NCI-H1092 treated with DMSO at 0.1 percent for 48 hours (cell line): ENCODE data around the gene CYP2W1.
A peak's percentile ranks its signal among the peaks of the same experiment; 100 is the strongest.

Experiments
- DNase-seq: peaks from one replicate; lab custom pipeline; 2025; lab: John Stamatoyannopoulos, UW

Gene CYP2W1

GRCh38 chr7:1015196-1016121 lies 32.5 kb downstream of the CYP2W1 start:
- DNase-seq: no peak

- no peak for DNase-seq
Observed at GRCh38 chr7:1016577-1017531, 33.9 kb downstream of the CYP2W1 start.

GRCh38 chr7:1017586-1018333 lies 34.8 kb downstream of the CYP2W1 start:
- no peak for DNase-seq

DNA sequence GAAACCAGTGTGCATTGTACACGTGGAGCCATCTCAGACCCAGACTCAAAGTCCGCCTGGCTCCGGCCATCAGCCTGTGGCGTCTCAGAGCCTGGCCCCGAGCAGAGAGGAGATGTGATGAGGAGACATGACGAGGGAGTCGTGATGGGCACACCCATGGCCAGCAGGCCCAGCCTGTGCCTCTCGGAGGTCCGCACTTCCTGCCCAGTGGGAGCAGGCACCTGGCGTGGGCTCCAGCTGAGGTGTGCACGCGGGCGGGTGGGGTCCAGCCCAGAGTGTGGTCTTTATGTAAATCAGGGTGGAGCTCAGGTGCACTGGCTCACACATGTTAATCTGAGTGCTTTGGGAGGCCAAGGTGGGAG lies 35.3 kb downstream of the CYP2W1 start:
- no peak for DNase-seq

DNA sequence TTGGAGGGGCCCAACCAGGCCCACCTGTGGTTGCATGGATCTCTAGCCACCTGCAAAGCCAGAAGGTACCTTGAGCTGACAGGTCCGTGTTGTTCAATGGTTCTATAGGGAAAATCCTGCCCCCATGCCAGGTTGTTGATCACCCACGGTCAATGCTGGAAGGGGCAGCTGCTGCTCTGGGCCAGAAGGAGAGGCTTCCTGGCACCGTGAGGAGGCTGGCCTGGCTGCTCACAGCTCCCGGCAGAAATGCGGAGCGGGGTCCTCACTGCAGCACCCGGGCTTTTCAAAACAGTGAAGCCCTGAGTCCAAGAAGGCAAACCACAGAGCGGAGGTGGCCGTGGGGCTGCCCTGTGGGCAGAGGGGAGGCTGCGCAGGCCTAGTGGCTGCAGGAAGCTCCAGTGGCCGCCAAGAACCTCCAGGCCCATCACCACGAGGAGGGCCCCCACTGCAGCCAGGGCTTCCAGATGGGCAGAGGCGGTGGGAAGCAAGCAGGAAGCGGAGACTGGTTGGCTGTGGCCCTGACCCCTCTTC lies 36.3 kb downstream of the CYP2W1 start:
- DNase-seq: no peak

- DNase-seq: no peak
Observed at GRCh38 chr7:1019789-1020610, 37.0 kb downstream of the CYP2W1 start.

DNA sequence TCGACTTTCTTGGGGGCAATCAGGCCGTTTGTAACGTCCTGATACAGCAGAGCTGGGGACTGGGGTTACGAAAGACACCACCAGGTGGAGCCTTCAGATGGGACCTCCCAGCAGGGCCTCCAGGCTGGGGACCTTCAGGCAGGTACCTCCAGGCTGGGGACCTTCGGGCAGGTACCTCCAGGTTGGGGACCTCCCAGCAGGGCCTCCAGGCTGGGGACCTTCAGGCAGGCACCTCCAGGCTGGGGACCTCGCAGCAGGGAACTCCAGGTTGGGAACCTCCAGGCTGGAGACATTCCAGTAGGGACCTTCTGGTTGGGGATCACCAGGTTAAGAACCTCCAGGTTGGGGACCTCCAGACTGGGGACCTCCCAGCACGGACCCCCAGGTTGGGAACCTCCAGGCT lies 37.9 kb downstream of the CYP2W1 start:
- DNase-seq: no peak

DNA sequence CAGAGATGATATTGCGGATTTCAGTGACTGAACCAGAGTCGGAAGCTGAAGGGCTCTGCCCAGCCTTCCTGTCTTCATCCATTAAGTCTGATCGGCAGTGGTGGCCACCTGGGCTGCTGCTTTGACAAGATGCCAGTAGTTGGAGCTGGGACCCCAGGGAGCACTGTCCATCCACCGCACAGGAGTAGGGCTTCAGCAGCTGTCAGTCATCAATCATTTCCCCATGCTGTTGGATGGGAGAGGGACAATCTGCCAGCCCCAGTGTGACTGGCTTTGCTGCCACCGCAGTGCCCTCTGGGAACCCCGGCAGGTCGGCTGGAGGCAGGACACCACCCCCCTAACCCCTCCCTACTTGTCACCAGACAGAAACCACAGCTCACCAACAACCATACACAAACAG lies 38.4 kb downstream of the CYP2W1 start:
- no peak for DNase-seq

DNA sequence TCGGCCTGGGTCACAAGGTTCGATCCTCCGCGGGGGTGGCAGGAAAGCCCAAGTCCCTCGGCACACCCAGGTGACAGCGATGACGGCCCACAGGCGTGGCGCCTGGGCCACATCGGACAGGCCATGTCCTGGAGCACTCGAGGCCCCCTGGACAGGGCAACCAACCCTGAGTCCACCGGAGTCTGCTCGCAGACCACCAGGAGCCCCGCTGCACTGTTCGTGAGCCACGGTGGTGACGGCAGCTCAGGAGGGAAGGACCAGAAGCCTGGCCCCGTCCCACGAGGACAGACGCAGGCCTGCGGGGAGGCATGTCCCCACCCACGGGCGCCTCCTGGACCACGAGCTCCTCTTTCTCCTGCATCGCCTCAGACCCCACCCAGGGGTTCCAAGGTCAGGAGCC lies 39.0 kb downstream of the CYP2W1 start:
- DNase-seq: no peak

- DNase-seq: no peak
Observed at GRCh38 chr7:1022356-1022755, 39.4 kb downstream of the CYP2W1 start.

DNA sequence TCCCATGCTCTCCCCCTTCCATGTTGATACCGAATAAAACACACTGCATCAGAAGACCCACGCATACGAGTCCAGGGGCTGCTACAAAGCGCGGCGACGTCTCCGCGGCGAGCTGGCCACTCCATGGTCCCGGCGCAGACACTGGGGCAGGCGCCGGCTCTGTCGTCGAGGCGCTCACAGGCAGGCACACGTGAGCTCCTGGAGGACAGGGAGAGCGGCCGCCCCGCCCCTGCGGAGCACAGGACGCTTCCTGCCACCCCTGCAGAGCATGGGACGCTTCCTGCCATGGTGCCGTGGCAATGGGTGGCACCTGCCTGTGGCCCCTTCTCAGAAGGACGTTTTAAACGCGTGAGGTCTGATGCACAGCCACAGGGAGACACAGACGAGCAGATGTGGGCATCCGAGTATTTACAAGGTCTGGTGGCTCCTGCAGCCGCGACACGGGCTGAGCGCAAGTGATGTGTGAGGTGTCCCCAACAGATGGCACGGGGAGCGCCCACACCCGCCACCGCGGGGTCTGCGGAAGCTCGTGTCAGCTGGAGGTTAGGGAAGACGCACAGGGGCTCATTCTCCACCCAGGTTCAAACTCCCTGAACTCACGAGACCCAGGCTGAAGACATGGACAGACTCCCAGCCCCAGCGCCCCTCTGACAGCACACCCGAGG lies 40.0 kb downstream of the CYP2W1 start:
- no peak for DNase-seq

DNA sequence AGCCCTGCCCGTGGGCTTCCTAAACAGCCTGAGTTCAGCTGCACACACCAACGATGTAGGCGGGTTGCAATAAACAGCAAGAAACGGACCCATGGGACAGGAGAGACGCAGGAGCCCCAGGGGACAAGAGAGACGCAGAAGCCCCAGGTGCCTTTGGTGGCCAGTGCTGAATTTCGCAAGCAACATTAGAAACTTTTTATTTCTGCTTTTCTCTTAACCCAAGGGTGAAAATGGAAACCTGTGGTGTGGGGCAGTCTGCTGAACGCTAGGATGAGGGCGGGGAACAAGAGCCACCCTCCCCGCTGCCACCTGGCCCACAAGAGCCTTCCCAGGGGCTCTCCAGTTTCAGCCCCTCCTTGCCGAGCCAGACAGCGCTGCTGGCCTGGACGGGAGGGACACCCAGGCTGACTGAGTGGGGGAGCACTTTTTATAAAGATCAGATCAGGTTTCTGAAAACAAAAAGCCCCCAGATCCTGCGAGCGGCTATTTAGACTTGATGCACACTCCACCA lies 41.4 kb downstream of the CYP2W1 start:
- DNase-seq: no peak

- no peak for DNase-seq
Observed at GRCh38 chr7:1024876-1025742, 42.1 kb downstream of the CYP2W1 start.

GRCh38 chr7:1025743-1026581 lies 43.0 kb downstream of the CYP2W1 start:
- peak; percentile 23 for DNase-seq

DNA sequence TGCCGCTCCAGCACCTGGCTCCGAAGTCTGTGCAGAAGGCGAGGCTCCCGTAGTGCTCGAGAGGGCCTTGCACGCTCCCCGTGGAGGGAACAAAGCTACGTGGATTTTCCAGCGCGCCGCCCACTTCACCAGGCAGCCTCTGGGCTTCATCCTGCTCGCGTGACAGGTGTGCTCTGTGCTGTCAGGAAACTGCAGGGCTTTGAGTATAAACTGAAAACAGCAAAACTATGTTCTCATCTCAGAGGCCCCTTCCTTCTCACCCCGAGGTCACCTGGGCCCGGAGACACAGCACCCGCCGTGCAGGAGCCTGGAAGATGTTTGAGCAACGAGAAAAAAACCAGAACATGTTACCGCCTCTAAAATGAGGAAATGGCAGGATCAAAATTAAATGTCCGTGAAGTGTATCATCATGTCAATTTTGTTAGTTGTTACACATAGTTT lies 43.8 kb downstream of the CYP2W1 start:
- DNase-seq: no peak

DNA sequence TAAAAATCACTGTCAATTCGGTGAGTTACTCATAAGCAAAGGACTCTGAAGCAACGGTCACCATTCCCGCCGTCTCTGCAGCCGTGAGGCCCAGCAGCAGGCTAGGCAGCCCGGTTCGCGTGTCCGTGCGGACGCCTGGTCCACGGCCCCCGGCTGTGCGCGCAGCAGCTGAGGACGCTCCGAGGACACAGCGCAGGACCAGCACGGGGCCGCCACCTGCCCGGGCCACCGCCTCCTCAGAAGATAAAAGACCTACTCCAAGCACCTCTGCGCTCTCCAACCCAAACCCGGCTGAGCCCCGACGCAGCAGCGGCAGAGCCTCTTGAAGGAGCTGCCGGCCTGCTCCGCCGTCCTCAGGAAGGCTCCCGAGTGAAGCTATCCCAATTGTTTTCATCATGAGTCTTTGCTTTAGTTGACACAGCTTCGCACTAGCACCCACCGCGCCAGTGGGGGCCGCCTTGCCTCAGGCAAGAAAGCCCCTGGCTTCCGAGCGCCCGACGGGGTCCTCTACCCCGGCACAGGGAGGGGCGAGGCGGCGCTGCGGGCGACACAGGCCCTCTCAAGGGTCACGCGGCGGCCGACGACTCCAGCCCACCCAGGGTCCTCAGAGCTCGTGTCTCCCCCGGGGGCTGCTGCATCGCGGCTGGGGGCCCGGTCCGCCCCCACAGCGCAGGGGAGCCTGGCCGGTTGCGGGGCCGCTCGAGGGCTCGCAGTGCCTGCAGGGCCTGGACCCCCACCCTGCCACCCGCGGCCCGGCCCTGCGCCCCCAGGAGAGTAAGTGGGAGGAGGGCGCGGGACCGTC lies 44.5 kb downstream of the CYP2W1 start:
- peak; percentile 55 for DNase-seq

- peak; percentile 91 for DNase-seq
Observed at GRCh38 chr7:1028044-1028770, 45.2 kb downstream of the CYP2W1 start.
